HepG2 (cell line): ENCODE data around the gene CHMP2B. TPM values are rescaled to one million over a fixed set of nuclear protein-coding genes. Genes with fewer than 3 reads are reported as not detected.

Experiments
- ATM ChIP-seq: fragments of 450-650 bp; IDR thresholded peaks from 2 replicates; pipeline ENCODE4 v1.7.1; 2017; ENCODE audit warnings: mild to moderate bottlenecking, borderline replicate concordance
- CSRNP1 ChIP-seq: sonication (generic); formaldehyde crosslinking; IDR thresholded peaks from 2 replicates; pipeline ENCODE4 v1.8.1; 2023; ENCODE audit warnings: mild to moderate bottlenecking, missing genetic modification reagents
- ERF ChIP-seq: IDR thresholded peaks from 2 replicates; pipeline ENCODE4 v1.6.1; 2018; ENCODE audit warnings: missing biosample characterization, missing genetic modification reagents
- GABPB1 ChIP-seq: IDR thresholded peaks from 2 replicates; pipeline ENCODE4 v1.6.1; 2016; ENCODE audit warnings: mild to moderate bottlenecking, missing genetic modification reagents, moderate library complexity, missing compliant biosample characterization
- GATA4 ChIP-seq: sonication (generic); IDR thresholded peaks from 2 replicates; pipeline ENCODE4 v1.6.1; 2016; ENCODE audit warnings: antibody characterized with exemption, low read depth, borderline replicate concordance
- GATAD1 ChIP-seq: IDR thresholded peaks from 2 replicates; pipeline ENCODE4 v1.6.1; 2016; ENCODE audit warnings: missing genetic modification reagents, missing compliant biosample characterization
- GPBP1L1 ChIP-seq: sonication (generic); formaldehyde crosslinking; IDR thresholded peaks from 2 replicates; pipeline ENCODE4 v1.5.0; 2020; ENCODE audit warnings: mild to moderate bottlenecking, missing genetic modification reagents
- HCFC1 ChIP-seq: fragments of 150-350 bp; IDR thresholded peaks from 2 replicates; pipeline ENCODE4 v1.6.1; 2014; ENCODE audit warnings: low read depth, low read length
- KLF12 ChIP-seq: sonication (generic); formaldehyde crosslinking; IDR thresholded peaks from 2 replicates; pipeline ENCODE4 v1.4.0; 2020; ENCODE audit warnings: missing genetic modification reagents, borderline replicate concordance
- NAIF1 ChIP-seq: sonication (generic); formaldehyde crosslinking; IDR thresholded peaks from 2 replicates; pipeline ENCODE4 v1.5.0; 2020; ENCODE audit warnings: mild to moderate bottlenecking, missing genetic modification reagents, borderline replicate concordance
- PRDM10 ChIP-seq: sonication (generic); formaldehyde crosslinking; IDR thresholded peaks from 2 replicates; pipeline ENCODE4 v1.4.0; 2020; ENCODE audit warnings: low read depth, missing genetic modification reagents
- RERE ChIP-seq: IDR thresholded peaks from 2 replicates; pipeline ENCODE4 v1.6.1; 2016; ENCODE audit warnings: low read depth, missing genetic modification reagents, missing compliant biosample characterization
- TEAD3 ChIP-seq: optimal IDR thresholded peaks from 2 replicates; pipeline ENCODE3; 2016; ENCODE audit warnings: borderline replicate concordance
- TIGD3 ChIP-seq: sonication (generic); formaldehyde crosslinking; IDR thresholded peaks from 2 replicates; pipeline ENCODE4 v1.5.1; 2020; ENCODE audit warnings: mild to moderate bottlenecking, missing genetic modification reagents, borderline replicate concordance
- ZNF672 ChIP-seq: sonication (generic); formaldehyde crosslinking; IDR thresholded peaks from 2 replicates; pipeline ENCODE4 v1.8.1; 2022; ENCODE audit warnings: missing genetic modification reagents
- ZNF781 ChIP-seq: sonication (generic); formaldehyde crosslinking; IDR thresholded peaks from 2 replicates; pipeline ENCODE4 v1.5.1; 2020; ENCODE audit warnings: borderline replicate concordance, mild to moderate bottlenecking, missing genetic modification reagents; ENCODE audit errors: not compliant biosample characterization
- ZSCAN31 ChIP-seq: sonication (generic); formaldehyde crosslinking; IDR thresholded peaks from 2 replicates; pipeline ENCODE4 v1.5.0; 2020; ENCODE audit warnings: low read depth, mild to moderate bottlenecking, missing genetic modification reagents
- polyA plus RNA-seq, 8 experiments: library from polyadenylated mRNA; depleted of rRNA in 3 of 8; stranded (reverse) in 7 of 8; unstranded in 1 of 8; fragments of >200 nt; fragmentation: Illumina TruSeq in 4 of 8; extraction: Trizol in 4 of 8; gene quantifications; 2 replicates each; pipeline versions ENCODE4 v1.2.1 to v1.2.3, GENCODE V29; 2011 to 2016; ENCODE audit warnings: low read depth in 4 of 8, missing spikeins in 1 of 8, mixed read lengths in 1 of 8; ENCODE audit not compliant: insufficient read depth in 1 of 8
- total RNA-seq, 5 experiments: library from RNA; depleted of rRNA; stranded (reverse); fragments of >200 nt; fragmentation: Illumina TruSeq; extraction: Trizol; gene quantifications; 2 replicates each; pipeline ENCODE4 v1.2.3, GENCODE V29; 2016; ENCODE audit warnings: low read depth in 1 of 5

Gene CHMP2B
- total and polyA plus RNA-seq, 2 of the 13 experiments (the other 11 are each of a cell fraction or from before 2014, with no cell fraction given), result 6.9 to 33.5 TPM

- no peak for TF ChIP-seq RERE
- no peak for TF ChIP-seq TIGD3 (CRISPR knock-in tag)
- TF ChIP-seq GATA4, result no peak; the same call in 1 of the 2 replicates
- TF ChIP-seq ERF (CRISPR knock-in tag), result no peak
- TF ChIP-seq ATM, result no peak
- TF ChIP-seq ZNF672, result no peak
- TF ChIP-seq PRDM10 (CRISPR knock-in tag), result no peak
- TF ChIP-seq KLF12, result no peak
- no peak for TF ChIP-seq CSRNP1 (CRISPR knock-in tag)
- no peak for TF ChIP-seq GPBP1L1 (CRISPR knock-in tag)
- TF ChIP-seq ZSCAN31 (CRISPR knock-in tag), result no peak
- no peak for TF ChIP-seq HCFC1
- no peak for TF ChIP-seq ZNF781 (CRISPR knock-in tag)
- no peak for TF ChIP-seq NAIF1 (CRISPR knock-in tag)
- no peak for TF ChIP-seq GABPB1 (CRISPR knock-in tag)
- 0 out of 2 replicates have a peak, but pooled peaks have one; percentile 13 for TF ChIP-seq GATAD1 (CRISPR knock-in tag)
- TF ChIP-seq TEAD3 (CRISPR knock-in tag), result no peak
These were observed 21.0 kb upstream of the CHMP2B start (continued) for GRCh38 chr3:87206070-87206469.
